Nephron progenitor cell (in vitro differentiated cells): ENCODE measurements around the gene AP3D1.
A peak's percentile ranks its signal among the peaks of the same experiment; 100 is the strongest.

Experiments used
- DNase-seq: peaks from one replicate; pipeline ENCODE4 v3.0.0; 2021
- H3K27ac Mint-ChIP-seq: 2 replicates; pipeline ENCODE4 v1.8.0; 2021; ENCODE audit warnings: mild to moderate bottlenecking, moderate library complexity, mixed read lengths
- H3K27me3 Mint-ChIP-seq: 2 replicates; pipeline ENCODE4 v1.8.0; 2021; ENCODE audit warnings: mild to moderate bottlenecking, low read depth, mixed read lengths; ENCODE audit not compliant: poor library complexity
- H3K36me3 Mint-ChIP-seq: 2 replicates; pipeline ENCODE4 v1.8.0; 2021; ENCODE audit warnings: low read depth, mixed read lengths
- H3K4me1 Mint-ChIP-seq: 2 replicates; pipeline ENCODE4 v1.8.0; 2021; ENCODE audit warnings: mixed read lengths
- H3K4me3 Mint-ChIP-seq: 2 replicates; pipeline ENCODE4 v1.8.0; 2021; ENCODE audit warnings: mild to moderate bottlenecking, moderate library complexity, mixed read lengths
- H3K9me3 Mint-ChIP-seq: 2 replicates; pipeline ENCODE4 v1.8.0; 2021; ENCODE audit warnings: mild to moderate bottlenecking, moderate library complexity, mixed read lengths
- TF ChIP-seq, protein P1 (sequence below): fragments of 200-600 bp; sonication (generic); IDR thresholded peaks from 2 replicates; pipeline ENCODE4 v1.5.0; 2021; ENCODE audit warnings: antibody characterized with exemption

The AP3D1 gene

DNA sequence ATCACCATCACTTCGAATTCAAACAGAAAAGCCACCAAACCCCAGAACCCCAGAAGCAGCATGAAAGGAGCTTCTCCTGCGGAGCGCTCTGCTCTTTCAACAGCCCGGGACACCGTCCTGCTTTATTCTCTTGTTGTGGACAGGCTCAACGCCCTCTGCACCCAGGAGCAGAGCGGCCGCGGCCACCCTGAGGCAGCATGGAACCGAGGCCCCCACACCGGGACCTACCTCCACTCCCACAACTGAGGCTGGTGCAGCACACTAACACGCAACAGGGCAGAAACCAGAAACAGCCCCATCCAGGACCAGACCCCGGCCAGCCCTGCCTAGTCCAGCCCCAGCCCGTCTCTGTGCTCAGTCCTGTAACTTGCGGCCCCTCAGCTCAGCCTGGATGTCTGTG is 7.2 kb downstream of the AP3D1 start:
- TF ChIP-seq, protein P1, sequence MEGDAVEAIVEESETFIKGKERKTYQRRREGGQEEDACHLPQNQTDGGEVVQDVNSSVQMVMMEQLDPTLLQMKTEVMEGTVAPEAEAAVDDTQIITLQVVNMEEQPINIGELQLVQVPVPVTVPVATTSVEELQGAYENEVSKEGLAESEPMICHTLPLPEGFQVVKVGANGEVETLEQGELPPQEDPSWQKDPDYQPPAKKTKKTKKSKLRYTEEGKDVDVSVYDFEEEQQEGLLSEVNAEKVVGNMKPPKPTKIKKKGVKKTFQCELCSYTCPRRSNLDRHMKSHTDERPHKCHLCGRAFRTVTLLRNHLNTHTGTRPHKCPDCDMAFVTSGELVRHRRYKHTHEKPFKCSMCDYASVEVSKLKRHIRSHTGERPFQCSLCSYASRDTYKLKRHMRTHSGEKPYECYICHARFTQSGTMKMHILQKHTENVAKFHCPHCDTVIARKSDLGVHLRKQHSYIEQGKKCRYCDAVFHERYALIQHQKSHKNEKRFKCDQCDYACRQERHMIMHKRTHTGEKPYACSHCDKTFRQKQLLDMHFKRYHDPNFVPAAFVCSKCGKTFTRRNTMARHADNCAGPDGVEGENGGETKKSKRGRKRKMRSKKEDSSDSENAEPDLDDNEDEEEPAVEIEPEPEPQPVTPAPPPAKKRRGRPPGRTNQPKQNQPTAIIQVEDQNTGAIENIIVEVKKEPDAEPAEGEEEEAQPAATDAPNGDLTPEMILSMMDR = no peak
- no peak for DNase-seq
- peaks cover 34% of the 10 kb centered on the region for H3K36me3 Mint-ChIP-seq
- H3K27ac Mint-ChIP-seq = peak overlapping the region; percentile 66
- H3K27me3 Mint-ChIP-seq = peaks cover 3% of the 10 kb centered on the region
- no peak overlapping the region for H3K4me3 Mint-ChIP-seq
- peaks cover 50% of the 10 kb centered on the region for H3K4me1 Mint-ChIP-seq
- H3K9me3 Mint-ChIP-seq = no peaks in the 10 kb centered on the region

DNA sequence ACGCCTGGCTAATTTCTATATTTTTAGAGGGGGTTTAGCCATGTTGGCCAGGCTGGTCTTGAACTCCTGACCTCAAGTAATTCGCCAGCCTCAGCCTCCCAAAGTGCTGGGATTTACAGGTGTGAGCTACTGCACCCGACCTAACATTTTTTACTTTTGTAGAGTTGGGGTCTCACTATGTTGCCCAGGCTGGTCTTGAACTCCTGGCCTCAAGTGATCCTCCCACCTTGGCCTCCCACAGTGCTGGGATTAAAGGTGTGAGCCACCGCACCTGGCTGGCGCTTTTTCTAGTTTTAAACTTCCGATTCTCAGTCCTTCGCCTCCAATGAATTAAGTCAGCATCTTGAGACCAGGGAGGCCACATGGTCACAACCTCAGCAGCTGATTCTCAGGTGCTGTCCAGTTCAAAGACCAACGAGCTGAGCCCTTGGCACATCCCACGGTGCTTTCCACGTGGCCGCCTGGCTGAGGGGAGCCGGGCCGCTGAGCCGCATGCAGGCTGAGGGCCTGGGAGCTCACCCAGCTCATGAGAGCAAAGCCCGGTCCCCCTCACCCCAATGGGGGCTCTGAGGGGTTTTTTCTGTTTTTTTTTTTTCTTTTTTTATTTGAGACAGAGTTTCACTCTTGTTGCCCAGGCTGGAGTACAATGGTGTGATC is 9.1 kb downstream of the AP3D1 start:
- Mint-ChIP-seq H3K27ac (no peak overlapping the region), H3K27me3 (no peaks in the 10 kb centered on the region), H3K4me1 (peaks cover 55% of the 10 kb centered on the region), H3K4me3 (no peak overlapping the region), H3K9me3 (no peaks in the 10 kb centered on the region), H3K36me3 (peaks cover 50% of the 10 kb centered on the region)
- no peak for DNase-seq
- TF ChIP-seq, protein P1 = no peak

DNA sequence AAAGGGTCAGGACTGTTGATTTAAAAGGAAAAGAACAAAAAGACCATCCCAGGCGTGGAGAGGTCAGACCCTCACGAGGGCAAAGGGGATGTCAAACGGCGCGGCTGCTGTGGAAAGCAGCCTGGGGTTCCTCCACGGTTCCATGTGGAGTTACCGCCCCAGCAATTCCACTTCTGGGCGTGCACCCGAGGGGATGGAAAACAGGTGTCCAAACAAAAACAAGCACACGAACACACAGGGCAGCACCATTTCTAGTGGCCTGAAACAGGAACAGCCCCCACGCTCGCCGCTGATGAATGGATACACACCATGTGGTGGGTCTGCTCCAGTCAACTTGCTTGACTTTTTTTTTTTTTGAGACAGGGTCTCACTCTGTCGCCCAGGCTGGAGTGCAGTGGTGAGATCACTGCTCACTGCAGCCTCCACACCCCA is 11.2 kb downstream of the AP3D1 start:
- peak overlapping the region; percentile 26 for H3K4me3 Mint-ChIP-seq
- H3K36me3 Mint-ChIP-seq = peaks cover 57% of the 10 kb centered on the region
- TF ChIP-seq, protein P1 = no peak
- no peaks in the 10 kb centered on the region for H3K27me3 Mint-ChIP-seq
- H3K9me3 Mint-ChIP-seq = no peaks in the 10 kb centered on the region
- peak overlapping the region; percentile 91 for H3K27ac Mint-ChIP-seq
- DNase-seq = no peak
- H3K4me1 Mint-ChIP-seq = peaks cover 41% of the 10 kb centered on the region

DNA sequence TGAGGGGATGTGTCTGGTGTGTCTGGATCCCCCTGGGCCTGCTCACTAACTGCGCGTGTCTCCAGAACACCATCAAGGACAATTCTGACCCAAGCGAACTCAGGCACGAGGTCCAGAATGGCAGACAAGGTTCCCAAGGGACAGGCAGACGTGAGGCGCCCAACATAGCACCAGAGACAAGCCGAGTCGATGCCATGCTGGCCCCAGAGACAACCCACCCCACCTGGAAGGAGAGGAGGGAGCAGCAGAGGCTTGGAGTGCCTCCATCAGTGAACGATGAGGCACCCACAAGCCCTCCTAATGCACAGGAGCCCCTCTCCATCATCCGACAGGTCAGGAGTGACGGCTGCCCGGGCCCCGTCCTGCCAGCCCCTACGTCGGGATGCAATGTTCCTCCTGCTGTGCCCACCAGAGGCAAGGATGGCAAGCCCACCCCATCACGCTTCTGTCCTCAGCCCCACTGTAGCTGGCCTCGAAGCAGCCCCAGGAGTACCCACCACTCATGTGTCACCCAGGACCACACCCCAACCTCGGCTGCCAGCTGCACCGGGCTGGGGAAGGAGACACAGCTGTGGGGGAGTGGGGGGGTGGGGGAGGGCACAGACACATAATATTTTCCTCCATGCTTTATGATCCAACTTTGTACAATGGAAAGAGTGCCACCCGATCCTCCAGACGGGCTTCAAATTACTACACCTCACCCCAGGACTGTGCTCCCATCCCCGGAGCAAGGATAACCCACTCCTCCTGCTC is 11.8 kb downstream of the AP3D1 start:
- Mint-ChIP-seq H3K27ac (peak overlapping the region; percentile 91), H3K4me1 (peaks cover 37% of the 10 kb centered on the region)
- no peak for DNase-seq

DNA sequence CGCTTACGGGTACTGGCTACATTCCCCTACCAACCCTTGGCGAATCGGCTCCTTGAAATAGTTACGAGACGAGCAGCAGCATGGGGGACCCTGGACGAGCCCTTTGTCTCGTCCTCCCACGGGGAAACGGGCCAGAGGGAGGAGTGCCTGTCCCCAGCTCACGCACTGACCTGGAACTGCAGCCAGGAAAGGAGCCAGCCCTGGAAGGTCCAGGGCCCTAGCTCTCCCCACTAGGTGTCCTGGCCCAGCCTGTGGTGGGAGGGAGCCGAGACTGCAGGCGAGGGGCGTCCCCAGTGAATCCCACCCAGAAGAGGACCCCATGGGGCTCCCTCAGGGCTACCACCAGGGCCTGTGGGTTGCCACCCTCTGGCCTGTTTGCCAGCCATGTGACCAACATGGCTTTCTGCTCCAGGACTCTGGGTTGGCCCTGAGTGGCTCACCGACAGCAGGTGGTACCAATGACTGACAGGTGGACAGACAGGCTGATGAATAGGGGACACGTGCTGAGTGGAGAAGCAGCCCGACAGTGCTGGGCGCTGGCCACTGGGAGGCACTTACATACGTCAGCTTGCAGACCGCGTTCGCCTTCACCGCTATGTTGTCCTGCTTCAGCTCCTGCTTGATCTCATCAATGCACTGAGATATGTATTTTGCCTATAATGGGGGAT is 13.2 kb downstream of the AP3D1 start:
- Mint-ChIP-seq H3K9me3 (no peaks in the 10 kb centered on the region), H3K27ac (peak overlapping the region; percentile 83), H3K36me3 (peaks cover 50% of the 10 kb centered on the region), H3K27me3 (no peaks in the 10 kb centered on the region), H3K4me1 (peaks cover 37% of the 10 kb centered on the region), H3K4me3 (no peak overlapping the region)
- DNase-seq = no peak
- TF ChIP-seq, protein P1 = no peak

More for the DNA sequence above, 11.8 kb downstream of the AP3D1 start:
- no peaks in the 10 kb centered on the region for H3K27me3 Mint-ChIP-seq
- TF ChIP-seq, protein P1 = no peak
- peak overlapping the region; percentile 26 for H3K4me3 Mint-ChIP-seq
- peaks cover 54% of the 10 kb centered on the region for H3K36me3 Mint-ChIP-seq
- H3K9me3 Mint-ChIP-seq = no peaks in the 10 kb centered on the region
